Neural progenitor cell (in vitro differentiated cells): ENCODE data around the gene RTRAF.
A peak's percentile ranks its signal among the peaks of the same experiment; 100 is the strongest.

ENCODE experiments used
- CTCF ChIP-seq: fragments of 200-600 bp; sonication (generic); IDR thresholded peaks from 2 replicates; pipeline ENCODE4 v1.5.1; 2017; ENCODE audit warnings: antibody characterized with exemption, mild to moderate bottlenecking
- EZH2 ChIP-seq: fragments of 200-600 bp; sonication (generic); IDR thresholded peaks from 2 replicates; pipeline ENCODE4 v1.6.1; 2017; ENCODE audit warnings: antibody characterized with exemption, mild to moderate bottlenecking, moderate library complexity

DNA sequence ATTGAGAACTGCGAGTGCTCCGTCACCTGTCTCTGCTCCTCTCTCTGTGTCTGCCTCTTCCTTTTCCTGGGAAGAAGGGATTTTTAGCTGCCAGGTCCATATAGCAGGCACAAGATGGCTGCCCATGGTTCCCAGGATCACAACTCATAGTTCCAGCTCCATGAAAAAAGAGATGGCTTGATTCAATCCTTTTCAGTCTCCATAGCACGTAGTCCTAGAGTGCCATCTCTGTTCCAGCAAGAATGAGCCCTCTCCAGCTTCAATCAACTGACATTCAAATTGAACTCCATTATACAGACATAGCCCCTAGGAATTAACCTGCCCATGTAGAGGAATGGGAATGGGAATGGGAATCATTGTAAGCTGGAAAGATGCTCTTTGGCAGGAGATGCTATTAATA lies 34.7 kb upstream of the RTRAF start:
- TF ChIP-seq CTCF (peak; percentile 25), EZH2 (no peak)
